Tibial nerve (tissue), 4 donors: ENCODE measurements around the gene SPHKAP. TPM values are rescaled to one million over a fixed set of nuclear protein-coding genes. Genes with fewer than 3 reads are reported as not detected.

Experiments used
- DNase-seq, 2 donors: peaks; one replicate each; pipeline ENCODE4 v3.0.0-alpha.2; 2019; ENCODE audit warnings: low spot score in 2 of 2
- H3K27ac ChIP-seq, 4 donors: fragments of 200-600 bp; sonication (generic) in 3 of 4; one replicate each; pipeline ENCODE4 v1.5.1; 2017 to 2019; ENCODE audit warnings: mild to moderate bottlenecking in 1 of 4
- H3K27me3 ChIP-seq, 2 donors: fragments of 200-600 bp; sonication (generic) in 1 of 2; one replicate each; pipeline versions ENCODE4 v1.5.1 to v1.6.0; 2017 to 2019
- H3K36me3 ChIP-seq, 3 donors: fragments of 200-600 bp; sonication (generic); one replicate each; pipeline ENCODE4 v1.5.1; 2018 to 2019
- H3K4me1 ChIP-seq, 4 donors: fragments of 200-600 bp; sonication (generic) in 3 of 4; one replicate each; pipeline ENCODE4 v1.5.1; 2017 to 2019
- H3K4me3 ChIP-seq, 4 donors: fragments of 200-600 bp; sonication (generic) in 3 of 4; one replicate each; pipeline ENCODE4 v1.5.1; 2017 to 2019; ENCODE audit warnings: mild to moderate bottlenecking in 1 of 4, moderate library complexity in 1 of 4
- H3K9me3 ChIP-seq, 4 donors: fragments of 200-600 bp; sonication (generic) in 3 of 4; one replicate each; pipeline ENCODE4 v1.5.1; 2017 to 2019
- EP300 ChIP-seq, 2 donors: sonication (generic); formaldehyde crosslinking; IDR thresholded peaks; one replicate each; pipeline ENCODE4 v1.6.1; 2017; ENCODE audit warnings: antibody characterized with exemption in 2 of 2, mild to moderate bottlenecking in 1 of 2
- POLR2A ChIP-seq, 2 donors: fragments of 450-650 bp; IDR thresholded peaks; one replicate each; pipeline ENCODE4 v1.6.1; 2017; ENCODE audit warnings: antibody characterized with exemption in 2 of 2, mild to moderate bottlenecking in 2 of 2, moderate library complexity in 2 of 2
- WGBS, 2 donors: methylation state at CpG; one replicate each; pipeline ENCODE4 v1.1.5; 2018; 5-methylcytosine and 5-hydroxymethylcytosine counted together
- total RNA-seq, 4 donors: library from RNA; depleted of rRNA; stranded (reverse); fragments of >200 nt; gene quantifications; one replicate each; pipeline ENCODE4 v1.1.0, GENCODE V29; 2016
- TF ChIP-seq, protein P1 (sequence below), 5 experiments: fragments of 200-600 bp in 3 of 5; fragments of 450-650 bp in 2 of 5; sonication (generic) in 3 of 5; IDR thresholded peaks; one replicate each; pipeline ENCODE4 v1.5.1; 2016 to 2019; ENCODE audit warnings: antibody characterized with exemption in 5 of 5, mild to moderate bottlenecking in 3 of 5, moderate library complexity in 2 of 5

The SPHKAP gene
- total RNA-seq, 4 donors from 2014 or later, result not detected

DNA sequence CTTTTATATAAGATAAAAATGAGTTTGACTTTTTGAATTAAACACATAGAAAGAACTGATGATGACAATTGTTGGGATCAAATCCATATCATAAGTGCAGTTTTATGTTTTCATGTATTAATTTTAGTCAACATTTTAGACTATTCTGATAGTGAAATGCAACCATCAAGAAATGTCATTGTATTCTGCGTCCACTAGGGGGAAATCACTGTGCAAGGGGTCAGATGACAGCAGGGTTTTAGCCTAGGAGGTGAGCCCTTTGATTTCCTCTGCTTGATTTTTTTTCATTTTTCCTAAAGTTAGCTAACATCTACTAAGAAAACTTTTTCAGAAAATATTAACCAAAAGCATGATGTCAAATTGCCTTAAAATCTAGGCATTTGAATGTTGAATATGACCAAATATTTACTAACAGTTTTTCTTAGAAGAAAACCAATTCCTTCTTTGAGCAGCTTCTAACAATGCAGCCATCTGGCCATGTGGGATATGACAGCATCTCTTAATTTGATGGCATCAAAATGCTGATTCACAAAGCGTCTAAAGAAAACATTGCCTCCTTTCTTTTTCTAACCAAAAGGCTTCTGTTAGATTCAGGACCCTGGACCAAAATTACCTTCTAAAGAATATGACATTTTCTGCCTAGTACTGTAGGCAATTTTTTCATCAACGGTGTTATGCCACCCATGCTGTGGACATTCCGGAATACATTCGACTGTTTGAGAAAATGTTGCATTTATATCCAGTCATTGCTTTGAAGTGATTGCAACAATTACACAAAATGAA lies 141.5 kb downstream of the SPHKAP start:
- TF ChIP-seq, protein P1, sequence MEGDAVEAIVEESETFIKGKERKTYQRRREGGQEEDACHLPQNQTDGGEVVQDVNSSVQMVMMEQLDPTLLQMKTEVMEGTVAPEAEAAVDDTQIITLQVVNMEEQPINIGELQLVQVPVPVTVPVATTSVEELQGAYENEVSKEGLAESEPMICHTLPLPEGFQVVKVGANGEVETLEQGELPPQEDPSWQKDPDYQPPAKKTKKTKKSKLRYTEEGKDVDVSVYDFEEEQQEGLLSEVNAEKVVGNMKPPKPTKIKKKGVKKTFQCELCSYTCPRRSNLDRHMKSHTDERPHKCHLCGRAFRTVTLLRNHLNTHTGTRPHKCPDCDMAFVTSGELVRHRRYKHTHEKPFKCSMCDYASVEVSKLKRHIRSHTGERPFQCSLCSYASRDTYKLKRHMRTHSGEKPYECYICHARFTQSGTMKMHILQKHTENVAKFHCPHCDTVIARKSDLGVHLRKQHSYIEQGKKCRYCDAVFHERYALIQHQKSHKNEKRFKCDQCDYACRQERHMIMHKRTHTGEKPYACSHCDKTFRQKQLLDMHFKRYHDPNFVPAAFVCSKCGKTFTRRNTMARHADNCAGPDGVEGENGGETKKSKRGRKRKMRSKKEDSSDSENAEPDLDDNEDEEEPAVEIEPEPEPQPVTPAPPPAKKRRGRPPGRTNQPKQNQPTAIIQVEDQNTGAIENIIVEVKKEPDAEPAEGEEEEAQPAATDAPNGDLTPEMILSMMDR (IDR thresholded peaks at IDR 0.05), result peak in 3 of 5 experiments; percentile 15 to 43 (median 24)
- TF ChIP-seq POLR2A (IDR thresholded peaks at IDR 0.05), result no peak
- no peak for TF ChIP-seq EP300 (IDR thresholded peaks at IDR 0.05)
- H3K9me3 ChIP-seq, result no peaks in the 10 kb centered on the region

DNA sequence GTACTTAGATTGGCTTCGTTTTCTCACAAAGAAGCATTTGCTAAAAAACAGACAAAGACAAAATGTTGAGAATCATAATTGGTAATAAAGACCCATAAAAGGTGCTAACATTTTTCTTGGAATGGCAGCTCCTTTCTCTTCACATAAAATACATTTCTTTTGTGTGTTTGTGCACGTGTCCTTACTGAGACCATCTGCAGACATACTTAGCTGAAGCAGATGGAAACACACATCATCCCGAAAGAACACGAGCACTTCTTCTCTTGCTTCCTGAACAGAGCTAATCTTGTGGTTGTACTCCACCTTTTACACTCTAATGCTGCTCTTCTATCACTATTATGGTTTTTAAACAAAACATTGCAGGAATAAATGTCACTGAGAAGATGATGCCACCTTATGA lies 142.5 kb downstream of the SPHKAP start:
- H3K27ac ChIP-seq, result no peak overlapping the region
- no peak for DNase-seq
- TF ChIP-seq POLR2A (IDR thresholded peaks at IDR 0.05), result no peak
- TF ChIP-seq, protein P1 (IDR thresholded peaks at IDR 0.05), result no peak
- no peak for TF ChIP-seq EP300 (IDR thresholded peaks at IDR 0.05)
- no peaks in the 10 kb centered on the region for H3K36me3 ChIP-seq
- no peak overlapping the region for H3K4me3 ChIP-seq
- no peaks in the 10 kb centered on the region for H3K4me1 ChIP-seq
- H3K9me3 ChIP-seq, result no peaks in the 10 kb centered on the region
- WGBS, 2 donors, result 44 to 48% methylated on average over 4 of the region's 4 CpGs
- H3K27me3 ChIP-seq, result no peaks in the 10 kb centered on the region

More for the DNA sequence above, 141.5 kb downstream of the SPHKAP start:
- no peaks in the 10 kb centered on the region for H3K27me3 ChIP-seq
- H3K27ac ChIP-seq, result no peak overlapping the region
- no peaks in the 10 kb centered on the region for H3K36me3 ChIP-seq
- H3K4me1 ChIP-seq, result no peaks in the 10 kb centered on the region
- H3K4me3 ChIP-seq, result no peak overlapping the region
- WGBS, 2 donors, result 58 to 60% methylated on average over 5 of the region's 5 CpGs
- no peak for DNase-seq

DNA sequence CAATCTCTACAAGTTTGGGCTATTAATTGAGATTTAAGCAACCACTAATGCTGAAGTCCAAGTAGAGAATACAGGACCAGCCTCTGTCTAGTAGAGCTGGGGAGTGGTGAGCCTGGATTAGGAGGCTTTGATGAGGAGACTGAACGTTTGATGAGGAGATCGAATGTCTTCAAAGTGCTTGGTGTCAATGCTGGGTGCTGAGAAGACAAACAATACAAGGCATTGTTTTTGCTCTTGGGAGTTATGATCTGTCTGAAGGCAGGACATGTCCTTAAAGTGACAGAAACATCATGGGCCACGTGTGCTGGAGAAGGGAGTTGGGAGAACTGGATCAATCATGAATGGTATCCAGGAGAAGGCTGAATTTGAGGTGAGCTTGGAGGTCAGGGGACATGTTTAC lies 143.6 kb downstream of the SPHKAP start:
- Histone ChIP-seq H3K4me3 (no peak overlapping the region), H3K27ac (no peak overlapping the region), H3K27me3 (no peaks in the 10 kb centered on the region), H3K9me3 (peaks cover 0 to 3% (median 0%) of the 10 kb centered on the region in 4 donors), H3K4me1 (no peaks in the 10 kb centered on the region), H3K36me3 (no peaks in the 10 kb centered on the region)
- DNase-seq, result no peak
- WGBS, 2 donors, result 36 to 41% methylated on average over 3 of the region's 3 CpGs
- TF ChIP-seq EP300 (IDR thresholded peaks at IDR 0.05) (no peak), POLR2A (IDR thresholded peaks at IDR 0.05) (no peak)
- TF ChIP-seq, protein P1 (IDR thresholded peaks at IDR 0.05), result no peak

DNA sequence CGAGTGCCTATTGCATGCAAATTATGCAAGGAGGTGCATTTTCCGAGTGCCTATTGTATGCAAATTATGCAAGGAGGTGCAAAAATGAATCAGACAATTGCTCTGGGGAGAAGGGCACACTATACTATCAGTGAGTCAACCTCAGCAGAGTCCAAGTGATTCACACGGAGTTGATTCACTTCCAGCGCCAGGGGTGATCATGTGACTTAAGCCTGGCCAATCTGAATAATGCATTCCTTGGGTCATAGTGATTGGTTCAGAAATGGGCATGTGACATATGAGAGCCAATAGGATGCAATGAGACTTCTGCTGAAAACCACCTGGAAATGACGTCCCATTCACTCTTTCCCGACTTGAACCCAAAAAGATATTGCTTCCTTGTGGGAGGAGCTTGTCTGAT lies 157.9 kb downstream of the SPHKAP start:
- H3K4me3 ChIP-seq, result no peak overlapping the region
- H3K9me3 ChIP-seq, result no peaks in the 10 kb centered on the region
- WGBS, 2 donors, result 88 to 90% methylated on average over 6 of the region's 6 CpGs
- no peaks in the 10 kb centered on the region for H3K27me3 ChIP-seq
- H3K4me1 ChIP-seq, result no peaks in the 10 kb centered on the region
- no peaks in the 10 kb centered on the region for H3K36me3 ChIP-seq
- DNase-seq, result no peak
- TF ChIP-seq, protein P1 (IDR thresholded peaks at IDR 0.05), result no peak
- TF ChIP-seq EP300 (IDR thresholded peaks at IDR 0.05), result no peak
- TF ChIP-seq POLR2A (IDR thresholded peaks at IDR 0.05), result no peak
- no peak overlapping the region for H3K27ac ChIP-seq

DNA sequence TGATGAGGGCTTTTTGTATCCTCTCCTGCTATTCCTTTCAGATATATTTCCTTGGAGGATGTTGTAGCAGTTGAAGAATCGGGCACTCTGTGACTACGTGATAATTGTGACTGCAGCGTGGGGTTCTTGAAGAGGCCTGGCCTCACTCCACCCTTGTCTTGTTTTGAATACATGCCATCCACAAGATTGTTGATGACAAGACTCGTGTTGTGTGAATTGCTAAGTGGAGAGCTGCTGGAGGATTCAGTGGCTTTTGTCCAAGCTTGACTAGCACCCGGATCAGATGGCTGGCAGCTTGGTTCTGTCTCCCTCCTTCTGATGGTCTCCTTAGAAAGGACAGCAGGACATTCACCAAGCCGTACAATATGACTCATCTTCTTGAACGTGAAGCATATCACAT lies 163.2 kb downstream of the SPHKAP start:
- WGBS, 2 donors, result 84 to 94% methylated on average over 7 of the region's 7 CpGs
- H3K36me3 ChIP-seq, result no peaks in the 10 kb centered on the region

More for the DNA sequence above, 163.2 kb downstream of the SPHKAP start:
- TF ChIP-seq, protein P1 (IDR thresholded peaks at IDR 0.05), result no peak
- TF ChIP-seq POLR2A (IDR thresholded peaks at IDR 0.05) (no peak), EP300 (IDR thresholded peaks at IDR 0.05) (no peak)
- no peak for DNase-seq
- Histone ChIP-seq H3K4me3 (no peak overlapping the region), H3K27me3 (no peaks in the 10 kb centered on the region), H3K9me3 (no peaks in the 10 kb centered on the region), H3K27ac (no peak overlapping the region), H3K4me1 (no peaks in the 10 kb centered on the region)
